SIG-M5 (cell line): ENCODE measurements around the gene DCC.

Source experiments
- DNase-seq: peaks from one replicate; lab custom pipeline; 2025; lab: John Stamatoyannopoulos, UW

The DCC gene

DNA sequence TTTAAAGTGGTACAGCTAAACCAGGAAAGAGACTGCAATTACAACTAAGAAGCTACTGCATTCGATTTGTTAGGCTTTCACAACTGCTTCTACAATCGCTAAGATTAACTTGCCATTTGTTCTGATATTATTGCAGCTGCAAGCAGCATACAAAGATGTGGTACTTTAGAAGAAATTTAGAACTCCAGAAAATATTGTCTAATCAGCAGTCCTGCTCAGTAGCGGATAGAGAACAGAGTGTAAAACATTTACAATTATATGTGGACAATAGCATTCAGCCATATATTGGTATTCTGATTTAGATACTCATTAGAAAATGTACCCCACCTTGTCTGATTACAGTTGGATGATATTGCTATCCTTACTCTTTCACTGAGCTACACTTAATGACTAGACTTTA lies 265.3 kb downstream of the DCC start:
- DNase-seq, result no peak

DNA sequence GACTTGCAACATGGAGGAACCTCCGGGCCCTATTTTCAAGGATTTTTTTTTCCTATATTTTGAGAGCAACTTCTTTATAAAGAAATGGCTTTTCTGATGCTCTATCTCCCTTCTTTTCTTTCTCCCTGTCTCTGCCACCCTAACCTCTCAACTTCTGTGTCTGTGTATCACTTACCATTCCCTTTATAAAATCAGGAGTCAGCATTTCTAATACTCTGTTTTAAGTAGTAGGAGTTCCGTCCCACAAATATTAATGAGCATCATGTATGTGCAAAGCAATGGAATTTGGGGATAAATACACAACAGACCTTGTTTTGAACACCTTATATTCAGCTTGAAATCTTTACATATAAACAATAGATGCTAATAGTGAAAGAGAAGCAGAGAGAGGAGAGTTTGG lies 268.0 kb downstream of the DCC start:
- DNase-seq, result no peak

DNA sequence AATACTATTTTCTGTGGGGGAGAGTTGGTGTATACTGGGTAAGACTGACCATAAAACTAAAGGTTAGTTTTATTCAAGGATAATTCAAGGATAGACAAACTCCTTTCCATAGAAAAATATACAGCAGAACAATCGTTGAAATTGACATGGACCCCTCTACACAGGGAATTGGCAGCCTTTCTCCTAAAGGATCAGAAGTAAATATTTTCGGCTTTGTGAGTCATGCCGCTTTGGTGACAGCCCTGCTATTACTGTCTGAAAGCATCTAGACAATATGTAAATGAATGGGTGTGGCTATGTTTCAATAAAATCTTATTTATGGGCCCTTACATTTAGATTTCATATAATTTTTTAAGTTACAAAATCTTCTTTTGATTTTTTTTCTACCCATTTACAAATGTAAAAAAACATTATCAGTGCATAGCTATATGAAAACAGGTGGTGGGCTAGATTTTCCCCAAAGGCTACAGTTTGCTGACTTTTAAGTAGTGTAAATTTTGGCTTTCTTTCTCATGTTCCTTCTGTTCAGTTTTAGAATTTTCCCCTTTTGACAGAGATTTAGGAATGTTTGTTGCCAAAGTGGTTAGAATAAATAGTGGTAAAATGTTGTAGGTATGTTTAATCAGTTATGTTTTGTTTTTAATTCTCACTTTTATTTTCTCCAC lies 270.6 kb downstream of the DCC start:
- DNase-seq, result no peak

- no peak for DNase-seq
These were observed 272.4 kb downstream of the DCC start for GRCh38 chr18:52612406-52612805.

DNA sequence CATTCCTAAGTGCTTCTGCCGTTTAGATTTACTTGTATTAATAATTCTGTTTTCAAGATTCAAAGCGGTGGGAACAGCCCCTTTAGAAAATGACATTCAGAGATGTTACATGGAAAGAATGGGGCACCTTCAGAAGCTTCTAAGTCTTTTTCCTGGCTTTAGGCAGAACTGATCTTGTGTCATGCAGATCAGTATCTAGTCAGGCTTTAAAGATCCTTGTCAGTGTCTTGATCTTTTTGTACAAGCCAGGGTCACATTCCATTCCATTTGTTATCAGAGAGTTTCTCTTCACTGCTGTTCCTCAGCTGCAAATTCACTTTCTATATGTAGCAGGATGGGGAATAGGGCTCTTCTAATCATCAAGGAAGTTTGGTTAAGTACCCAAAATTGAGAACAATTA lies 275.3 kb downstream of the DCC start:
- no peak for DNase-seq

DNA sequence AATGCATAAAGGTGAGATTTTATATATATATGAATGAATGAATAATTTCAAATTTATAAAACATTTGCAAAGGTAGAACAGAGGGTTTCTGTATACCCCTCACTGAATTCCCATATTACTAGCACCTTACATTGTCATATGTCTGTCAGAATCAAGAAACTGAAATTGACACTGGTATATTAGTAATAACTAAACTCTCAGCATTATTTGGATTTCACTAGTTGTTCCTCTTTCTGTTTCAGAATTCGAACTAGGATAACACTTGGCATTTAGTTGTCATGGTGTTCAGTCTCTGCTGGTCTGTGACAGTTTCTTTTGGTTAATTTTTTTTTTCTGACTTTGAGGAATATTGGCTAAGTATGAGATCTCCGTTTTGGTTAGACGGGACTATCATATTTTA lies 275.9 kb downstream of the DCC start:
- no peak for DNase-seq

- no peak for DNase-seq
These were observed 277.9 kb downstream of the DCC start for GRCh38 chr18:52617931-52618330.

DNA sequence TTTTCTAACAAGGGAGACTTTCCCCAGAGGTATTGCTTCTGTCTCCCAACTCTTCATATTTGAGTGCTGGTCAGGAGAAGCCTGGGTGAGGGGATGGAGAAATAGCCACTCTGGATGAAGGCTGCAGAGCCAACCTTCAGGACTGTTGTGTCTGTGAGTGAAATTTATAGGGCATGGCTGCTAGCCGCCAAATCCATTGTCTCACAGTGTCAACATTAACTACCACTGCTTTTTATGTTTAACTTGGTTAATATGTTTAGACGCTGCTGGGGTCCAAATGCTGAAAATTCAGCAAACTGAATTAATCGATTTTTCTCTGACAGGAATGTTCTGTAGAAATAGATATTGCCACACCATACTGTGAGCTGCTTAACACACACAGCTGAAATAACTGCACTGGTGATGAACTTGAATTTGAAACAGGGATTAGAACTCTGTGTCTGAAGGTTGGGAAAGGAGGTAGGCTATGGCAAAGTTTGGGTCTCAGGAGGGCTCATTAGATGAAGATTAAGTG lies 281.0 kb downstream of the DCC start:
- DNase-seq, result no peak

DNA sequence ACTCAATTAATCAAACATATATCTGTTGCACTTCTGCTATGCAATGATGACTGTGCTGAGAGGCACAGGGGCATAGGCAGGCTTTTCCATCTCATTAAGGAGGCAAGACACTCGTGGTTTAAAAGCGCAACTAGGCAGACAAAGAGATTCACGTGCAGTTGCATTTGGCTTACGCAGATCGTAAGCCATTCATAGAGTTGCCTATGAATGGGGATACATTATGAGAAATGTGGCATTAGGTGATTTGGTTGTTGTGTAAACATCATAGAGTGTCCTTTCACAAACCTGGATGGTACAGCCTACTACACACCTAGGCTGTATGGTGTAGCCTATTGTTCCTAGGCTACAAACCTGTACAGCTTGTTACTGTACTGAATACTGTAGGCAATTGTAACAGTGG lies 284.7 kb downstream of the DCC start:
- DNase-seq, result no peak

DNA sequence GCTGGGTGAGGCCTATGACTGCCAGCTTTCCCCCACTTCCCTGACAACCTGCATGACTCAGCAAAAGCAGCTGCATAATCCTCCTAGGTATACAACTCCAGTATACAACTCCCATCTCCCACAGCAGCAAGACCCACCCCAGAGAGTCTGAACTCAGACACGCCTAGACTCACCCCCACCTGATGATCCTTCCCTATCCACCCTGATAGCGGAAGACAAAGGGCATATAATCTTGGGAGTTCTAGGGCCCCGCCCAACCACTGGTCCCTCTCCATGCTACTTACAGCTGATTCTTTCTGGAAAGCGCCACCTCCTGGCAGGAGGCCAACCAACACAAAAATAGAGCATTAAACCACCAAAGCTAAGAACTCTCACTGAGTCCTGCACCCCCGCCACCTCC lies 296.5 kb downstream of the DCC start:
- no peak for DNase-seq

DNA sequence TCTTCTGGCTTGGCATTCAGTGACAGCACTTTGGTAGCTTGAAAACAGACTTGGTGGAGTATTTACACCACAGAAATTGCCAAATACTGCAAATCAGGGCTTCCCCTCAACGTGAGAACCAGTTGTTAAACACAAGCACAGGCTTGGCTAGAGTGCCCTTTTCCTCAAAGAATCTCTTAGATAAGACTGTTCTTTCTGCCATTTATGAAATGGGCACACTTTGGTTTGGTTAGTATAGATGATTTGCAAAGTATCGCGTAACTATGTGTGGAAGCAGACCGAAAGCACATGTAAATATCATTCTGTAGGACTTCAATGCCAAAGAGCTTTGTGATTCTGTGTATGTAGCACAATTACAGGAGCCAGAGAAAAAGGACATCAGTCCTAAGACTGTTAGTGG lies 308.2 kb downstream of the DCC start:
- DNase-seq, result no peak

GRCh38 chr18:52652391-52652790 lies 312.4 kb downstream of the DCC start:
- DNase-seq, result no peak

DNA sequence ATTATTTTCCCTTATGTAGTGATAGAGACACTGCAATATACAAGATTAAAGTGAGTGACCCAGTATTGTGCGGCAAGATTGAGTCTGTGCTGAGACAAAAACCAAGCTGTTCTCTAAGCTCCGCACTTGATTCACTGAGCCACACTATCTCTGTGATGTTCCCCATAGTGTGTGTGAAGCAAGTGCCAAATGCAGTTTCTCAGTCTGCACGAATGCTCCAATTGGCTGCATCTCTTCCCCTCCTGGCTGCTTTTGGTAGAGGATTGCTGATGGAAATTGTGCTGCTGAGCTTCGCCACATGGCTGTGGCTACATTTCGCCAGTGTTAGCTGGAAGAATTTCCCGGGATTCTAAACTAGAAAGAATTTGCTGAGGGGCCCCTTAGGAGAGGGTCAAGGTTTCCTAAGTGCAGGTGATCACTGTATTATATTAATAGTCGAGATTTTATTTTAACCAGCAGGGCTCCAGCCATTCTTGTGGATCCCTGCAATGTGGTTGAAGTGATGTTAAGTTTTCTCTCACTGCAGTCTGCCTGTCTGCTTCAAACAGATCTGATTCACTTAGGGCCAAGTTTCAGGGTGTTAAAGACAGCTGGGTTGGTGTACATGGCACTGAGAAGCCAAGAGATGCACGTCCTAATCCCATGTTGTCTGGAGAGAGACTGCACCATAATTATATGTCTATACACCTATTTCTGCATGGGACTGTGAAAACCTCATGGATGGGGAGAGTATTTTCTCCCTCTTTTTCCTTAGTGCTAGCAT lies 317.2 kb downstream of the DCC start:
- DNase-seq, result no peak

- no peak for DNase-seq
These were observed 327.6 kb downstream of the DCC start for GRCh38 chr18:52667463-52668065.

- DNase-seq, result no peak
These were observed 330.9 kb downstream of the DCC start for GRCh38 chr18:52670896-52671295.

DNA sequence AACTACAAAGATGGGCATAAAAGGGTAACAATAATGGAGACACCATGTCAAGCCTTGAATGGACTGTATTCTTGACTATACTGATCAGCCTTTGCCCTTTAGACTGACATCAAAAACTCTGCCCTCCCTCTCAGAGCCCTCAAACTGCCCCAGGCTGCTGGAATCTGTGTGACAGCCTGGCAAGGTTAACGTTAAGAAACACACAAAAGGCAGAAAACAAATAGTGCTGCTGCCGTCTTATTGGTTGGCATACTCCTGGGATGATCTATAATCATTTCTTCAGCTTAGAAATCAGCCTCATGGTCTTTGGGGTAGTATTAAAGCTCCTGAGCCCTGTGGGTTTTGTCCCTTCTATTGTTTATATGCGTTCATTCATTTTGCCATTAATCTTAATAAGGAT lies 338.0 kb downstream of the DCC start:
- no peak for DNase-seq

- DNase-seq, result no peak
These were observed 338.6 kb downstream of the DCC start for GRCh38 chr18:52678551-52678950.

GRCh38 chr18:52679354-52679753 lies 339.4 kb downstream of the DCC start:
- DNase-seq, result no peak

GRCh38 chr18:52682260-52682659 lies 342.3 kb downstream of the DCC start:
- no peak for DNase-seq

DNA sequence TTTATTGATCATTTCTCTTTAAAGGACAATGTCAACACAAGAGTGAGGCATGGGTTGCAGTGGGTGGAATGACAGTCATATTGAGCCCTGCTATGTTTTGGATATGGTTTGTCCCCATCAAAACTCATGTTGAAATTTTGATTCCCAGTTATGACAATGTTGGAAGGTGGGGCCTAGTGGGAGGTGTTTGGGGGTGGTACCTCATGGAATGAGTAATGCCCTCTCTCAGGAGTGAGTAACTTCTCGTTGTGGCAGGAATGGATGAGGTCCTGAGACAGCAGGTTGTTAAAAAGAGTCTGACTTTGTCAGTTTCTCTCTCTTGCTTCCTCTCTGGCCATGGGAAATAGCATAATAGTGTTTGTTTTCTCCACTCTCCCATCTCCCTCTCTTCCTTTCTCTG lies 345.3 kb downstream of the DCC start:
- no peak for DNase-seq

DNA sequence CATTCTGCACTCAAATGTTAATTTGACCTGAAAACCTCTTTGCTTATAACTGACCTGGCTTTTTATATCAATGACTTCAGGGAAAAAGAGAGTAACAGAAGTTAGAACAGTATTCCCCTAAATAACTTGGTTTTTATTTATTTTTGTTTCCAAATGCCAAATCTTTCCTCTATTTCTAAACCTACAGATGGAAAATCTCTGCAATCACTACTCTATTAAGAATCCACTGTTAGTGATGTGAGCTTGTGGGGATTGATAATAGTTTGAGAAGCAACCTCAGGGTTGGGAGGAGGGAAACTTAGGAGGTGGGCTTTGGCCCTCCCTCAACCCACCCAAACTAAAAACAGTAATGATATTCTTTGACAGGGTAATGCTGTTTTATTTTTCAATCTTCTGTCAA lies 351.8 kb downstream of the DCC start:
- DNase-seq, result no peak

GRCh38 chr18:52694804-52695203 lies 354.8 kb downstream of the DCC start:
- no peak for DNase-seq

GRCh38 chr18:52700116-52700515 lies 360.1 kb downstream of the DCC start:
- DNase-seq, result no peak
